NCI-H524 treated with DMSO at 0.1 percent for 48 hours (cell line): ENCODE results near the gene TPCN1.
"Not testable (repeated sequence)": the region's sequence is repeated elsewhere in the genome, so short reads cannot be mapped to it uniquely, and the experiment has no call there.

Experiments
- DNase-seq: peaks from one replicate; lab custom pipeline; 2025; lab: John Stamatoyannopoulos, UW

The TPCN1 gene

DNA sequence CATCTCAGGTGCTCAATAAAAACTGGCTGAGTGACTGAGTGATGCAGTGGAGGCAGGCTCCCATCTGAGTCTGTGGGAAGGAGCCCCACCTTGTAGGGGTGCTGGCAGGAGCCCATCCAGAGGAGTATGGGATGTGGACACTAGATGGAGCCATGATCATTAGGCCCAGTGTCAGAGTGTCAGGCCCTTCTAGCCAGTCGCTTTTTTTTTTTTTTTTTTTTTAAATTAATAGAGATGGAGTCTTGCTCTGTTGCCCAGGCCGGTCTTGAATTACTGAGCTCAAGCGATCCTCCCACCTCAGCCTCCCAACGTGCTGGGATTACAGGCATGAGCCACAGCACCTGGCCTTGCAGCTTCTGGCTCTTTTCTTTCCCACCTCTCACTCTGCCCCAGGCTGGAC lies 24.3 kb upstream of the TPCN1 start:
- DNase-seq, result peak; percentile 11

- no peak for DNase-seq
Measured at GRCh38 chr12:113197518-113198077, 23.7 kb upstream of the TPCN1 start.

- no peak for DNase-seq
Measured at GRCh38 chr12:113198296-113198695, 23.0 kb upstream of the TPCN1 start.

DNA sequence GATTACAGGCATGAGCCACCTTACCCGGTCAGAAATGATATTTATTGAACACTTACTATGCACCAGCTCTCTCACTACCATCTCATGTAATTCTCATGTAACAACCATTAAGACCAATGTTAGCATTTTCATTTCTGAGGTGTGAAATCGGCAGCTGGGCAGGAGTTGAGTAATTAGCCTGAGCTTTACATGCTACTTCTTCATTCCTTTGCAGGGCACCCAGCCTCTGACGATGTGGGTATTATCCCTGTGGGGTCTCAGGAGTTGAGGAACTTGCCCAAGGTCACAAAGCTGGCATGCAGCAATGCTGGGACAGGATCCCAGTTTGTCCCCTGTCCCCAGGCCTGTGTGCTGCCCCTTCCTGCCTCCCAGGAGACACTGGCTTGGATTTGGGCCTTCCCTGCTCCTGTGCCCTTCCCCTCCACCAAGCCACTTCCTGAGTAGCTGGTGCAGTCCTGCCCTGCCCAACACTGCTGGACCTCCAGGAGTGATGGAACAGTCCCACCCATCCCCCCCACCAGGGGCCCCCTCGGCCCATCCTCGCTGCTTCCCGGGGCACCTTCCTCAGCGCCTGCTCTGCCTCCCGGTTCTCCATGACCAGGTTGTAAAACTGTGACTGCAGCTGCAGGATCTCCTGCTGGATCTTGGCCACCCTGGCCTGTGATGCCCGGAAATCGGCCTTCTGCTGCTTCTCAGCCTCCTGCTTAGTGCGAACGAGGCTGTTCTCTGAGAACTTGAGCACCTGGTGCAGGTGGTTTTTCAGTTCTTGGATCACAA lies 21.1 kb upstream of the TPCN1 start:
- DNase-seq, result no peak

- DNase-seq, result no peak
Measured at GRCh38 chr12:113201187-113202177, 19.8 kb upstream of the TPCN1 start.

- DNase-seq, result no peak
Measured at GRCh38 chr12:113202300-113203075, 18.8 kb upstream of the TPCN1 start.

GRCh38 chr12:113203852-113204760 lies 17.2 kb upstream of the TPCN1 start:
- DNase-seq, result no peak

DNA sequence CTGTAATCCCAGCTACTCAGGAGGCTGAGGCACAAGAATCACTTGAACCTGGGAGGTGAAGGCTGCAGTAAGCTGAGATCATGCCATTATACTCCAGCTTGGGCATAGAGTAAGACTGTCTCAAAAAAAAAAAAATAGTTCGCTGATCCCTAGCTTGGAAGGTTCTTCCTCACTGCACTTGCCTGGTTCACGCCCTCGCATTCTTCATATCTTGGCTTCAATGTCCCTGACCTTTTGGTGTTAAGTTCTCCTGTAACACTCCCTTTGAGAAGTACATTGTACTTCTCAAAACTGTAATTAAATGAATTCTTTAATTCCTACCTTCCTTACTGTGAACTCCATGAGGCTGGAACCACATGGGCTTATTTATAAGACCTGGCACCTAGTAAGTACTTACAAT lies 16.5 kb upstream of the TPCN1 start:
- no peak for DNase-seq

DNA sequence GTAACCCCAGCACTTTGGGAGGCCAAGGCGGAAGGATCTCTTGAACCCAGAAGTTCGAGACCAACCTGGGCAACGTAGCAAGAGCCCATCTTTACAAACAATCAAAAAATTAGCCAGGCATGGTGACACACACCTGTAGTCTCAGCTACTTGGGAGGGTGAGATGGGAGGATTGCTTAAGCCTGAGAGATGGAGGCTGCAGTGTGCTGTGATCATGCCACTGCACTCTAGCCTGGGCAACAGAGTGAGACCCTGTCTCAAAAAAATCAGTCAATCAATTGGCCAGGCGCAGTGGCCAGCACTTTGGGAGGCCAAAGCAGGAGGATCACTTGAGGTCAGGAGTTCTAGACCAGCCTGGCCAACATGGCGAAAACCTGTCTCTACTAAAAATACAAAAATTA lies 14.5 kb upstream of the TPCN1 start:
- DNase-seq, result not testable (repeated sequence)

DNA sequence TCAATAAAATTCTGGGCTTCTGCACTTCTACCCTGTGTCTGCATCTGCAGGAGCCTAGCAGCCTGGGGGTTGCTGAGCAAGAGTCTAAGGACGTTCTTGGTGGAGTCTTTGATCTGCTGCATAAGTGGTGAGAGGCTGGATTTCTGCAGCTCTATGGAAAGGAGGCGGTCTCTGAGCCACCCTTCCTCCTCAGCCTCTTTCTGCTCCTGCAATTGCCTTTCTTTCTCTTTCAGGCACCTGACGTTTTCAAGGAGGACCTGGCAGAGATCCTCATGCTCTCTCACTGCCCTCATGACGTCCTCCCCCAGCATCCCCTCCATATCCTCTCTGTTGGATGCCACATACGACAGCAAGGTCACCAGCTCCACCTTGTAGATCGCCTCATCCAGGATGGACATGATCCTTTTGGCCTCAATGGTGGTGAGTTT lies 13.6 kb upstream of the TPCN1 start:
- DNase-seq, result no peak

DNA sequence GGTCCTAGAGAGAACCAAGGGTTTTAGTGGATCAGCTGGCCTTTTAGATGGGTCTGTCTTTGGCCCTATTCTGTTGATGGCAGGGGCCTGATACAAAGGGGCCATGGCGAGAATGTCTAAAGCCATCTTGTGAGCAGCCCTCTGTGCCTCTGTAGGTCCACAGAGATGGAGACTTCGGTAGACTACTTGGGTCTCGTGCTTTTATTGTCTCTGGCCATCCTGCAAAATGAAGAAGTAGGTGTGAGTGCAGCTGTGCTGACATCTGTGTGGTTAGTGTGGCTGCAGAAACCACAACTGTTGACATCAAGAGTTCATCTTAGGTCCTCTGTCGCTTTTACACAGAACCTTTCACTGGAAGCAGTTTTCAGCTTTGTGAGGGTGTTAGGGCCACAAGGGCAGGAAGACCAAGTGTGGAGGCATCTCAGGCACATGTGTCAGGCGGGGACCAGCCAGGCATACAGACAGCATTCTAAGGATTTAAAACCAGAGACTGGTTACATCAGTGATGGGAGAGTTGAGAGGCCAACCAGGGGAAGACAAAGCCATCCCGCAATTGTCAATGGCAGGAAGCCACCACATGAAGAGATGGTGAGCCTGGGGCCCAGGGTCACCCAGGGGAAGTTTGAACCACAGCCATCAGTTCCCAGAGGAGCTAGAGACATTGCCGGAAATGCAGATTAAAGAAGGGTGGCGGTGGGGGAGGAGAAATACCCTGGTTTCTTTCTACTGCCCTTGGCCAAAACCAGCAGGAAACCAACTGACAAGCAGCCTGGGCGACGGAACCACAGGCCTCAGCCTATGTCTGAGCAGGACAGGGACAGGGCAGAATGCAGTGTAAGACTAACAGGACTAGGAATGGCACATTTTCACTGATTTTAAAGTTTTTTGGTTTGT lies 13.0 kb upstream of the TPCN1 start:
- no peak for DNase-seq

DNA sequence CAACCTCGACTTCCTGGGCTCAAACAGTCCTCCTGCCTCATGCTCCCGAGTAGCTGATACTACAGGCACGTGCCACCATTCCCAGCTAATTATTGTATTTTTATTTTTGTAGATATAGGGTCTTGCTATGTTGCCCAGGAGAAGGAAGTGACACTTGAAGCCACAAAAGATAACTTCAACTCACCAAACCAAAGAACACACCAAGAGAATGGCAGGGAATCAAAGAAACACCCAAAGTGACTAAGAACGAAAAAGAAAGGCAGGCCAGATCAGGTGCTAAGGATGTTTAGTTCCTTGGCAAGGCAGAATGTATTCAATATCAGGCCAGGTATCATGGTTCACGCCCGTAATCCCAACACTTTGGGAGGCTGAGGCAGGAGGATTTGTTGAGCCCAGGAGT lies 10.1 kb upstream of the TPCN1 start:
- no peak for DNase-seq

GRCh38 chr12:113214895-113215400 lies 6.3 kb upstream of the TPCN1 start:
- no peak for DNase-seq

DNA sequence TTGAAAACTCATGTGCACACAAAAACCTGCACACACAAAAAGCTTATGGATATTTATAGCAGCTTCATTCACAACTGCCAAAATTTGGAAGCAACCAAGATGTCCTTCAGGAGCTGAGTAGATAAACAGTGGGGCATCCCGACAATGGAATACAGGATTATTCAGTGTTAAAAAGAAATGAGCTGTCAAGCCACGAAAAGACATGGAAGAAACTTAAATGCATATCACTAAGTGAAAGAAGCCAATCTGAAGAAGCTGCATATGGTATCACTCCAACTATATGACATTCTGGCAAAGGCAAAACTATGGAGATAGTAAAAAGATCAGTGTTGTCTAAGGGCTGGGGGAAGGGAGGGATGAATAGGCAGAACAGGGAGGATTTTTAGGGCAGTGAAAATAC lies 5.2 kb upstream of the TPCN1 start:
- no peak for DNase-seq

- DNase-seq, result no peak
Measured at GRCh38 chr12:113220593-113221180, 577 bp upstream of the TPCN1 start.

GRCh38 chr12:113221997-113222729 lies 899 bp downstream of the TPCN1 start:
- DNase-seq, result no peak

DNA sequence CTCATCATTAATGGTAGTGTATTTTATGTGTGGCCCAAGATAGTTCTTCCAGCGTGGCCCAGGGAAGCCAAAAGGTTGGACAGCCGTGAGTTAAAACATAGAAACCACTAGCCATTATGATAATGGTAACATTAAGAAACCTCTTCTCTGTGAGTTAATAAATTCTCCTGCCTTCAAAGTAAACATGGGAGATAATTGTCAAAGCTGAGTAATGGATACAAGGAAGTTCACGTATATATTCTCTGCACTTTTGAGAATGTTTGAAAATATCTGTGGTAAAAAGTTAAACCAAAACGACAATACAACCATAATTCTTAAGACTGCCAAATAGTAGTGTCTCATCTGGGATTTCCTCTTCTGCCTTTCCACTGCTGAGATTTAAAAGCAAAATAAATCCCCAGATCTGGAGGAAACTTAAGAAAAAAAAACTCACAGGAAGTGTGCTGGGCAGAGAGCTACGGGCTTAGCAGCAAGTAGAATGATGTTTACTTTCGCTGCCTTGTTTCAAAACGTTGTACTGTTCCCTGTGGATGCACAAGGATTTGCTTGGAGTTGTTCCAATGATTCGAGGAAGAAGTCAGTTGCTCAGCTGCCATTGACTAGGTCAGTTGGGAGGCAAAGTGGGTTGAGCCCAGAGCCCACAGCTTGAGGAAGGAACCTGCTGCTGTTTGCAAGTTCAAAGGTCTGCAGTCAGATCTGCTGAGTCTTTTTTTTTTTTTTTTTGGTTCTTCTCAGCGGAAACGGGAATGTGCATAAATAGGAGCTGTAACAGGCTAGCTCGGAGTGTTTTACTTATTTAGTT lies 1.7 kb downstream of the TPCN1 start:
- DNase-seq, result no peak

DNA sequence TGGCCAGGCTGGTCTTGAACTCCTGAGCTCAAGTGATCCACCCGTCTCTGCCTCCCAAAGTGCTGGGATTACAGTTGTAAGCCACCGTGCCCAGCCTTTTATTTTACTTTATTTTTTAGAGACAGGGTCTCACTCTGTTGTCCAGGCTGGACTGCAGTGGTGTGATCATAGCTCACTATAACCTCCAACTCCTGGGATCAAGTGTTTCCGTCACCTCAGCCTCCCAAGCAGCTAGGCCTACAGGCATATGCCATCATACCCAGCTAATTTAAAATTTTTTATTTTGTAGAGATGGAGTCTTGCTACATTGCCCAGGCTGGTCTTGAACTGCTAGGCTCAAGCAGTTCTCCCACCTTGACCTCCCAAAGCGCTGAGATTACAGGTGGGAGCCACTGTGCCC lies 3.7 kb downstream of the TPCN1 start:
- no peak for DNase-seq
